ENCODE data around the gene LEF1.

LEF1 gene

GRCh38 chr4:108181704-108182103 is 13.0 kb upstream of the LEF1 start:
- H3K4me3 ChIP-seq, result no peak overlapping the region
- H3K27me3 ChIP-seq, result no peaks in the 10 kb centered on the region
- no peaks in the 10 kb centered on the region for H4K20me1 ChIP-seq
- TF ChIP-seq Cebpa-rat (IDR thresholded peaks at IDR 0.05), result no peak
- no peak overlapping the region for H3K4me2 ChIP-seq
- no peak overlapping the region for H3K9ac ChIP-seq
- H3K9me3 ChIP-seq, result no peaks in the 10 kb centered on the region
- H3K27ac ChIP-seq, result no peak overlapping the region
- peaks cover 13% of the 10 kb centered on the region for H3K36me3 ChIP-seq
- no peaks in the 10 kb centered on the region for H3K4me1 ChIP-seq

- Histone ChIP-seq H3K27ac (no peak overlapping the region), H3K9me3 (no peaks in the 10 kb centered on the region), H3K9ac (no peak overlapping the region), H3K4me1 (no peaks in the 10 kb centered on the region), H3K4me2 (no peak overlapping the region), H4K20me1 (no peaks in the 10 kb centered on the region), H3K36me3 (peaks cover 24% of the 10 kb centered on the region), H3K27me3 (no peaks in the 10 kb centered on the region), H3K4me3 (no peak overlapping the region)
- TF ChIP-seq Cebpa-rat (IDR thresholded peaks at IDR 0.05), result no peak
These were observed 11.8 kb upstream of the LEF1 start for GRCh38 chr4:108180513-108180912.

- no peak overlapping the region for H3K9ac ChIP-seq
- H4K20me1 ChIP-seq, result no peaks in the 10 kb centered on the region
- no peak for TF ChIP-seq Cebpa-rat (IDR thresholded peaks at IDR 0.05)
- H3K36me3 ChIP-seq, result peaks cover 24% of the 10 kb centered on the region
- H3K4me1 ChIP-seq, result peaks cover 30% of the 10 kb centered on the region
- no peak overlapping the region for H3K27ac ChIP-seq
- no peaks in the 10 kb centered on the region for H3K9me3 ChIP-seq
- peaks cover 41% of the 10 kb centered on the region for H3K27me3 ChIP-seq
- no peak overlapping the region for H3K4me3 ChIP-seq
- H3K4me2 ChIP-seq, result no peak overlapping the region; the same call in 1 of the 2 replicates
These were observed 7.2 kb upstream of the LEF1 start for GRCh38 chr4:108175966-108176365.

- peaks cover 52% of the 10 kb centered on the region for H3K27me3 ChIP-seq
- no peaks in the 10 kb centered on the region for H3K9me3 ChIP-seq
- H3K27ac ChIP-seq, result 0 out of 2 replicates have a peak overlapping the region, but pooled peaks have one; percentile 98
- no peak overlapping the region for H3K9ac ChIP-seq
- H4K20me1 ChIP-seq, result no peaks in the 10 kb centered on the region
- peak overlapping the region; percentile 95 for H3K4me2 ChIP-seq
- TF ChIP-seq Cebpa-rat (IDR thresholded peaks at IDR 0.05), result no peak
- H3K4me1 ChIP-seq, result peaks cover 41% of the 10 kb centered on the region
- H3K36me3 ChIP-seq, result peaks cover 24% of the 10 kb centered on the region
- H3K4me3 ChIP-seq, result no peak overlapping the region
These were observed 6.1 kb upstream of the LEF1 start for GRCh38 chr4:108174856-108175255.

- no peaks in the 10 kb centered on the region for H3K9me3 ChIP-seq
- peaks cover 64% of the 10 kb centered on the region for H3K27me3 ChIP-seq
- H3K4me1 ChIP-seq, result peaks cover 42% of the 10 kb centered on the region
- H3K4me3 ChIP-seq, result peak overlapping the region; percentile 85
- peaks cover 24% of the 10 kb centered on the region for H3K36me3 ChIP-seq
- peak overlapping the region; percentile 97 for H3K9ac ChIP-seq
- no peak for TF ChIP-seq Cebpa-rat (IDR thresholded peaks at IDR 0.05)
- H3K4me2 ChIP-seq, result peak overlapping the region; percentile 95
- peak overlapping the region; percentile 98 for H3K27ac ChIP-seq
- H4K20me1 ChIP-seq, result 0 out of 2 replicates have a peak, but pooled peaks cover 8% of the 10 kb centered on the region
These were observed 4.9 kb upstream of the LEF1 start for GRCh38 chr4:108173599-108174057.

GRCh38 chr4:108172753-108173598 is 4.2 kb upstream of the LEF1 start:
- Histone ChIP-seq H3K27ac (peak overlapping the region; percentile 98), H3K9me3 (no peaks in the 10 kb centered on the region), H3K9ac (peak overlapping the region; percentile 97), H4K20me1 (peaks cover 14% of the 10 kb centered on the region; the same call in 1 of the 2 replicates), H3K4me1 (peaks cover 42% of the 10 kb centered on the region), H3K4me3 (peak overlapping the region; percentile 85), H3K36me3 (peaks cover 23% of the 10 kb centered on the region), H3K4me2 (peak overlapping the region; percentile 95), H3K27me3 (peaks cover 71% of the 10 kb centered on the region)
- no peak for TF ChIP-seq Cebpa-rat (IDR thresholded peaks at IDR 0.05)

- TF ChIP-seq Cebpa-rat (IDR thresholded peaks at IDR 0.05), result no peak
- H3K4me3 ChIP-seq, result peak overlapping the region; percentile 85
- no peaks in the 10 kb centered on the region for H3K9me3 ChIP-seq
- peak overlapping the region; percentile 95 for H3K4me2 ChIP-seq
- H3K9ac ChIP-seq, result peak overlapping the region; percentile 97
- H3K4me1 ChIP-seq, result peaks cover 42% of the 10 kb centered on the region
- H3K36me3 ChIP-seq, result peaks cover 17% of the 10 kb centered on the region
- peaks cover 21% of the 10 kb centered on the region for H4K20me1 ChIP-seq
- H3K27me3 ChIP-seq, result peaks cover 77% of the 10 kb centered on the region
- peak overlapping the region; percentile 98 for H3K27ac ChIP-seq
These were observed 3.6 kb upstream of the LEF1 start for GRCh38 chr4:108172231-108172752.

- Histone ChIP-seq H3K4me3 (peak overlapping the region; percentile 85), H3K27me3 (peaks cover 84% of the 10 kb centered on the region), H3K4me1 (peaks cover 42% of the 10 kb centered on the region), H3K9ac (peak overlapping the region; percentile 97), H3K36me3 (peaks cover 10% of the 10 kb centered on the region), H3K4me2 (peak overlapping the region; percentile 95), H4K20me1 (peaks cover 28% of the 10 kb centered on the region), H3K27ac (peak overlapping the region; percentile 98), H3K9me3 (no peaks in the 10 kb centered on the region)
- TF ChIP-seq Cebpa-rat (IDR thresholded peaks at IDR 0.05), result no peak
These were observed 2.9 kb upstream of the LEF1 start for GRCh38 chr4:108171339-108172230.

GRCh38 chr4:108170631-108171338 is 2.1 kb upstream of the LEF1 start:
- H3K36me3 ChIP-seq, result peaks cover 10% of the 10 kb centered on the region; the same call in 1 of the 2 replicates
- H3K27me3 ChIP-seq, result peaks cover 92% of the 10 kb centered on the region
- H3K4me1 ChIP-seq, result peaks cover 42% of the 10 kb centered on the region
- peak overlapping the region; percentile 95 for H3K4me2 ChIP-seq
- H3K9me3 ChIP-seq, result no peaks in the 10 kb centered on the region
- H3K9ac ChIP-seq, result peak overlapping the region; percentile 97
- peaks cover 36% of the 10 kb centered on the region for H4K20me1 ChIP-seq
- peak overlapping the region; percentile 98 for H3K27ac ChIP-seq
- TF ChIP-seq Cebpa-rat (IDR thresholded peaks at IDR 0.05), result no peak
- peak overlapping the region; percentile 85 for H3K4me3 ChIP-seq

Data from BLaER1 (cell line).